SKM-1 treated with dmso at 0.1 percent for 144 hours (cell line): ENCODE measurements around the gene KIF26B.
"Not testable (repeated sequence)": the region's sequence is repeated elsewhere in the genome, so short reads cannot be mapped to it uniquely, and the experiment has no call there.

ENCODE experiments used
- DNase-seq: peaks from one replicate; lab custom pipeline; 2025; ENCODE audit not compliant: unreplicated experiment; lab: John Stamatoyannopoulos, UW

The KIF26B gene

GRCh38 chr1:245311887-245312536, 157.2 kb downstream of the KIF26B start:
- no peak for DNase-seq

GRCh38 chr1:245313576-245313975, 158.8 kb downstream of the KIF26B start:
- DNase-seq: no peak

- no peak for DNase-seq
Observed at GRCh38 chr1:245316784-245317183, 162.0 kb downstream of the KIF26B start.

GRCh38 chr1:245317217-245317616, 162.4 kb downstream of the KIF26B start:
- no peak for DNase-seq

- no peak for DNase-seq
Observed at GRCh38 chr1:245319094-245319493, 164.3 kb downstream of the KIF26B start.

GRCh38 chr1:245322673-245323072, 167.9 kb downstream of the KIF26B start:
- DNase-seq: no peak

GRCh38 chr1:245323765-245324164, 169.0 kb downstream of the KIF26B start:
- not testable (repeated sequence) for DNase-seq

- no peak for DNase-seq
Observed at GRCh38 chr1:245325922-245326795, 171.4 kb downstream of the KIF26B start.

- no peak for DNase-seq
Observed at GRCh38 chr1:245327360-245327759, 172.6 kb downstream of the KIF26B start.

GRCh38 chr1:245327842-245328241, 173.1 kb downstream of the KIF26B start:
- no peak for DNase-seq

- DNase-seq: no peak
Observed at GRCh38 chr1:245330951-245331350, 176.2 kb downstream of the KIF26B start.

- DNase-seq: no peak
Observed at GRCh38 chr1:245332085-245332484, 177.3 kb downstream of the KIF26B start.

GRCh38 chr1:245332513-245332912, 177.7 kb downstream of the KIF26B start:
- no peak for DNase-seq

GRCh38 chr1:245334235-245334634, 179.4 kb downstream of the KIF26B start:
- no peak for DNase-seq

- DNase-seq: no peak
Observed at GRCh38 chr1:245334827-245335490, 180.2 kb downstream of the KIF26B start.

- not testable (repeated sequence) for DNase-seq
Observed at GRCh38 chr1:245335684-245336083, 180.9 kb downstream of the KIF26B start.

GRCh38 chr1:245336149-245336983, 181.6 kb downstream of the KIF26B start:
- no peak for DNase-seq

- not testable (repeated sequence) for DNase-seq
Observed at GRCh38 chr1:245336984-245337355, 182.2 kb downstream of the KIF26B start.

GRCh38 chr1:245337829-245338484, 183.2 kb downstream of the KIF26B start:
- DNase-seq: peak; percentile 37

GRCh38 chr1:245338485-245338877, 183.7 kb downstream of the KIF26B start:
- DNase-seq: no peak
